GM12801 (cell line): ENCODE results near the gene PDCL2.

ENCODE experiments used
- CTCF ChIP-seq: IDR thresholded peaks from one replicate; pipeline ENCODE4 v1.5.1; 2011; ENCODE audit warnings: control low read depth; ENCODE audit not compliant: insufficient read length; ENCODE audit errors: extremely low read depth

The PDCL2 gene

GRCh38 chr4:55625835-55626234 lies 33.8 kb upstream of the PDCL2 start:
- no peak for TF ChIP-seq CTCF

GRCh38 chr4:55618546-55619143 lies 26.6 kb upstream of the PDCL2 start:
- TF ChIP-seq CTCF: no peak

GRCh38 chr4:55617587-55618197 lies 25.6 kb upstream of the PDCL2 start:
- TF ChIP-seq CTCF: no peak

- TF ChIP-seq CTCF: no peak
Observed at GRCh38 chr4:55615008-55615407, 23.0 kb upstream of the PDCL2 start.

GRCh38 chr4:55613621-55614020 lies 21.6 kb upstream of the PDCL2 start:
- TF ChIP-seq CTCF: no peak

- TF ChIP-seq CTCF: no peak
Observed at GRCh38 chr4:55612341-55612740, 20.3 kb upstream of the PDCL2 start.

- no peak for TF ChIP-seq CTCF
Observed at GRCh38 chr4:55611358-55612059, 19.5 kb upstream of the PDCL2 start.
